GM18870 (cell line): ENCODE results near the gene TXLNA.

ENCODE experiments used
- ATAC-seq: cut with Tn5 transposase; IDR thresholded peaks from one replicate; pipeline ENCODE4 v1.9.1; 2021; ENCODE audit warnings: moderate library complexity; ENCODE audit not compliant: unreplicated experiment

Gene TXLNA

GRCh38 chr1:32182060-32182459, 2.6 kb downstream of the TXLNA start:
- no peak for ATAC-seq

GRCh38 chr1:32184650-32185049, 5.2 kb downstream of the TXLNA start:
- no peak for ATAC-seq

GRCh38 chr1:32186077-32186476, 6.6 kb downstream of the TXLNA start:
- ATAC-seq: no peak

DNA sequence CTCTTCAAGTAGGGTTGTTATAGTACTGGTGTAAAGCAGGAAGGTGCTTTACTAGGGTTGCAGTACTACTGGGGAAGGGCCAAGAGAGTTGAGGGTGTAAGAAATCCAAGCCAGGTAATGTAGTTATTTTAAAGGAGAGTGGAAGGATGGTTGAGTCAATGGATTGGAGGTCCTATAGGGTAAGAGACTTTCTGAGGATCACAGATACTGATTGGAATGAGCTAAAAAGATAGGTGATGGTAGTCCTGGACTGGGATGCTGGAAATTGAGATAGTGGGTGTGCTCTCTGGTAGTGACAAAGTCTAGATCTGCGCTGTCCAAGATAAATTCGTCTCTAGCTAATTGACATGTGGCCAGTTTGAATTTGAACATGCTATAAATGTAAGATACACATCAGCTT, 7.0 kb downstream of the TXLNA start:
- no peak for ATAC-seq

DNA sequence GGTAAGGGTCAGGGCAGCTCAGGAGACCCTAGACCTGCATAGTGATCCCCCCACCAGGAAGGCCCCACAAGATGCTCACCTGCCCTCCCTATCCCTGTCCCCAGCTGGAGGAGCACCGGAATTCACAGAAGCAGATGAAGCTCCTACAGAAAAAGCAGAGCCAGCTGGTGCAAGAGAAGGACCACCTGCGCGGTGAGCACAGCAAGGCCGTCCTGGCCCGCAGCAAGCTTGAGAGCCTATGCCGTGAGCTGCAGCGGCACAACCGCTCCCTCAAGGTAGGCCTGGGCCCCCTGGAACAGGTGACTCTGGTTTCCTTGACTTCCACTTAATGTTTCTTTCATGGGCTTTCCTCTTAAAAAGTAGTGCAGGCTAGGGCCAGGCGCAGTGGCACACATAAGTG, 8.4 kb downstream of the TXLNA start:
- ATAC-seq: no peak

DNA sequence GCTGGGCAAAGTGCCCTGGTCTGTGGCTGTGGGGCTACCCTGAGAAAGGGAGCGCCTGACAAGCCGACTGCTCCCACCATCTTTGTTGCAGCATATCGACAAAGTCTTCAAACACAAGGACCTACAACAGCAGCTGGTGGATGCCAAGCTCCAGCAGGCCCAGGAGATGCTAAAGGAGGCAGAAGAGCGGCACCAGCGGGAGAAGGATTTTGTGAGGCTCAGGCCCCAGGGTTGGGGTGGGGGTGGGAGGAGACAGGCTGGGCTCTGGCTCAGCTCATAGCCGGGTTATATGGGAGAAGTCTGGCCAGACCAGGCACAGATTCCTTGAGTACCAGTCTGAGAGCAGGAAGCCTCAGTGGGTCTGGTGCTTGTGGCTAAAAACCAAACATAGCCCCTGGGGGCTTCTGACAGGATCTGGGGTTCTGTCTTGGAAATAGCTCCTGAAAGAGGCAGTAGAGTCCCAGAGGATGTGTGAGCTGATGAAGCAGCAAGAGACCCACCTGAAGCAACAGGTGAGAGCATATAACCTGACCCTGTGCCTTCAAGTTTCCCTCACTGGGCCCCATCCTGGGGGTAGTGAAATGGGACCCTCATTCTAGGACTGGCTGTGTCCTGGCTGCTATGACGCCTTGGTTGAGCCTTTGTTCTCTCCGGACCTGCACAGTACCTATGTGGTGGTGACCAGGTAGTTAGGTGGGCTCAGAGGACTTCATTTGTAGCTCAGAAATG, 12.9 kb downstream of the TXLNA start:
- no peak for ATAC-seq

- ATAC-seq: no peak
Measured at GRCh38 chr1:32194984-32195383, 15.5 kb downstream of the TXLNA start.

- ATAC-seq: no peak
Measured at GRCh38 chr1:32195531-32195930, 16.1 kb downstream of the TXLNA start.

GRCh38 chr1:32195972-32196823, 16.7 kb downstream of the TXLNA start:
- ATAC-seq: no peak

- ATAC-seq: no peak
Measured at GRCh38 chr1:32197074-32197473, 17.6 kb downstream of the TXLNA start.

DNA sequence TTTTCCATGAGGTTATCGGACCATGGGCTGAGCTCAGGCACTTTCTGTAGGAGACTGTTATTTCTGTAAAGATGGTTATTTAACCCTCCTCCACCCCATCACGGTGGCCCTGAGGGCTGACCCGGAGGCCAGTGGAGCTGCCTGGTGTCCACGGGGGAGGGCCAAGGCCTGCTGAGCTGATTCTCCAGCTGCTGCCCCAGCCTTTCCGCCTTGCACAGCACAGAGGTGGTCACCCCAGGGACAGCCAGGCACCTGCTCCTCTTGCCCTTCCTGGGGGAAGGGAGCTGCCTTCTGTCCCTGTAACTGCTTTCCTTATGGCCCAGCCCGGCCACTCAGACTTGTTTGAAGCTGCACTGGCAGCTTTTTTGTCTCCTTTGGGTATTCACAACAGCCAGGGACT, 18.4 kb downstream of the TXLNA start:
- no peak for ATAC-seq

DNA sequence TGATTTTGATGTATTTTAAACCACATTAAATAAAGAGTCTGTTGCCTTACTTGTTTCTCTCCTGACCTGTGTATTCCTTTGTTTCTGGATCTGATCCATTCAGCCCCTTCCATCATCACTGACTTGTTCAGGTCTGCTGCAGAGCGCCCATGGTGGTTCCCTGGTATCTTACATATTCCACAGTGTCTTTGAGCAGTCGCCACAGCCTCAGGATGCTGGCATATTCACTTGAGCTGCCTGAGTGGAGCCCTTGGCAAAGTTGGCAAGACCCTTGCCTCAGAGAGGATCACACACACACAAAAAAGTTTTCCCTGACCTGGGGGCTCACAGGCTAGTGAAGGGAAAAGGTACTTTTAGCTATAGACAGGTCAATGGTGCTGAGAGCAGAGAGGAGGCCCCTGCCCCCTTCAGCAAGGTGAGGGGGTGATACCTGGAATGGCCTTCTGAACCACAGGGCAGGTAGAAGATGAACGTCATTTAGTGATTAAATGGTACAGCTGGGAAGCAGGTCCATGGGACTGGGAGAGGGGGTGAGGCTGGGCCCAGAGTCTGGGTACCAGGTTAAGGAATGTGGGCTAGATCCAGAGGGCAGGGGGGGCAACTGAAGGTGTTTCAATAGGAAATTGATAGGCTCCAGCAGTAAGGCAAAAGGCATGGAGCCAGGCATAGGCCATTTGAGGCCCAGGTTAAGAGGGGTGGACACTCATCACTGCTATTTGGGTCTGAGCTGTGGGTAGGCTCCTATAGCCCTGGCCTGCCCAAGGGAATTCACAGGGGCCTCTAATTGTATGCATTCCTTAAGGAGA, 19.0 kb downstream of the TXLNA start:
- no peak for ATAC-seq

DNA sequence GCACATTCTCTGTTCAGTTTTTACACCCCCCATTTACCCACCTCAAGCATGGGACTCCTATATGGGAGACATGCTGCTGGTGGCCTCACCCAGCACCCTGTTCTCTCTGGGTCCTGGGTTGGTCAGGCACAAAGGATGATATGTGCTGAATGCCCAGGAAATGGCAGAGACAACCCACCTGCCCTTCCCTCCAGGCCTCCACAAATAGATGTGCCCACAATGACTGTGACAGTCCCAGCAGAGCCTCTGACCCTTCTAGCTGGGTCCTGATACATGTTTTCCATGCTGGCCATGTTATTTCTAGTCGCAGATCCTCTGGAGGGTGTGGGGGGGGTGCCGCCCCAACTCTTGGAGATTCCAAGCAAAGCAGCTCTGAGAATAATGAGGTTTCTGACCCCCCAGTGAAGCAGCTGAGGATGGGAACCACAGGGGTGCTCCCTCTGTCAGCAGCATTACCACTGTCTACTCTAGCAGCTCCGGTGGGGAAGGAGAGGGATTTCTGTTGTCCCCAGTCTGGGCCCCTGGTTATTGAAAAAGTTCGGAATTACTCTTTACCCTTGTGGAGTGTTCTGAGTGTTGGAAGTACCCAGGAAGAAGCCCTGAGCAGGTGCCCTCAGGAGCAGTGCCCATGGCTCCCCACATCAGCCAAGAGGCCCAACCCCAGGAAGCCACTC, 19.7 kb downstream of the TXLNA start:
- no peak for ATAC-seq

GRCh38 chr1:32199717-32200072, 20.2 kb downstream of the TXLNA start:
- no peak for ATAC-seq

DNA sequence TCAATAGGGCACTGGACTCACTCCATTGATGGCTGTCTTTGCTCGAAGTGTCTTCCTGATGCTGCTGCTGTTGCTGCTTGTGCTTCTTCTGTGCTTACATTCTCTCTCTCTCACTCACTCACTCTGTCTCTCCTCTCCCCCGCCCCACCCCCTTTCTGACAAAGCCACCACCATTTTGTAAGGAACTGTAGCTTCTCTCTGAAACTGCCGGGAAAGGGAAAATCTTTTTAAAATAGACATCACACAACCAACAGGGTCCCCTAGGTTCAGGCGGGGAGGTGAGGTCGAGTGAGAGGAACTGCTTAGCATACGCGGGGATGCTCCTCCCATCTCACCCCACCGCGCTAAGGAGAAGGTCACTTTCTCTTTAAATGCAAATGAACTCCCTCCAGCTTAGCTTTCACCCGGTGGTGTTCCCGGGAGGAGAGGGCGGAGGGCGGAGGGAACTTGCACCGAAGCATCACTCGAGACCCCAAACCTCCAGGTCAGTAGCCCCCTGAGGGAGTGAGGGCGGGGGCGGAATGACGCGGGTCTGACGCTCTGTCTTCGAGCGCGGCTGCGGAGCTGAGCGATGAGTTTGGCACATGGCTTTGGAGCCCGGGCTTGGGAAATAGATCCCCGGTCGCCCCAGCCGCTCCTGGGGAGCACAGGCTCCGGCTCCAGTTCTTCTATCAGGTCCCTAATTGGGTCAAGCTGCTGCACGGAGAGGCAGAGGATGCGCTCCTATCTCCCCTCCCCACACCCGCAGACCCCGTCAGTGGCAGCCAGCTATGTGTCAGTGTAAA, 20.9 kb downstream of the TXLNA start, which contains the start of gene CCDC28B:
TSS of gene CCDC28B (plus strand) at position 370 of the 785 bp plus-strand sequence. CDS start 1,341 bp downstream, outside the sequence.
- no peak for ATAC-seq

GRCh38 chr1:32201011-32201855, 21.8 kb downstream of the TXLNA start:
- peak; percentile 45 for ATAC-seq

GRCh38 chr1:32204943-32205361, 25.5 kb downstream of the TXLNA start:
- ATAC-seq: no peak

DNA sequence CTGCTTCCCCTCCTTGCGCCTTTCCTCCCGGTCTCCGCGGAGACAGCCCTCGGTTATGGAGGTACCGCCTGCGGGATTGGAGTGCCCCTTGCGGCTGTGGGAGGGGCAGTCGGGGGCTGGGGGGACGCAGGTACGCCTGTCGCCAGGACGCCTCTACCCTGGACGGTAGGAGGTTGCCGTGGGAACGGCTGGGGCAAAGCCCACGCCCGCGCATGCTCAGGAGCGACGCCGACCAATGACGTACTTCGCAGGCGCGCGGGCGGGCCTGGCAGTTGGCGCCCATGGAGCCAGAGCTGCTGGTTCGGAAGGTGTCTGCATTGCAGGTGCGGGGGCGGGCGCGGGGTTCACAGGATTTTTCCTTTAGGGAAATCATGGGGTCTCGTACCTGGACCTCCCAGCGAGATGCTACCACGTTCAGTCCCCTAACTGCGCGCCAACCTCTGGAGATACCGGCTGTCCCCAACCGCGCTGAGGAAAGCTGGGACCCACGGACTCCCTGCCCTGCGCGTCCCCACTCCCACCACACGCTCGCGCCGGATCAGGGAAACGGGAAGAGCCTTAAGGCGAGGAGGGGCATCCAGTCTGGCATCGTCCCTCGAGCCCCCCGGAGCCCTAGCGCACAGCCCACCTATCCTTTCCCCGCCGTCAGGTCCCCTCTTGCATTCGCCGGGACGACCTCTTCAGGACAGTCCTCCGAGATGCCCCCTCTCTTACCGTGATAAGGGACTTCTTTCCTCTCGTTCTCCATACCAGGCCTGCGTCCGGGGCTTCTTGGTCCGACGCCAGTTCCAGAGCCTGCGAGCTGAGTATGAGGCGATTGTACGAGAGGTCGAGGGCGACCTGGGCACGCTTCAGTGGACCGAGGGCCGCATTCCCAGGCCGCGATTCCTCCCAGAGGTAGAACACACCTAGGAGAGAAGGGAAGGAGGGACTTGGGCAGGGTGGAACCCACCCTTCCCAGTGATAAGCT, 26.2 kb downstream of the TXLNA start, which contains the start of gene IQCC:
TSS of gene IQCC (plus strand) at position 271 of the 970 bp plus-strand sequence. CDS start at position 282, 11 bp downstream.
- ATAC-seq: no peak
